Right lobe of liver (tissue), 4 donors: ENCODE measurements around the gene RTL1.

Experiments used
- CTCF ChIP-seq, 4 donors: fragments of 200-600 bp in 3 of 4; fragments of 450-650 bp in 1 of 4; IDR thresholded peaks; one replicate each; pipeline versions ENCODE4 v1.5.1 to v1.8.0; 2016 to 2022; ENCODE audit warnings: antibody characterized with exemption in 4 of 4, mild to moderate bottlenecking in 2 of 4
- POLR2A ChIP-seq: fragments of 450-650 bp; IDR thresholded peaks from one replicate; pipeline ENCODE4 v1.6.1; 2017; ENCODE audit warnings: antibody characterized with exemption, mild to moderate bottlenecking
- donor health status: DM: no; HTN: no; CAD: no.
- donor health status: DM: no; HTN: no; CAD: no.
- donor health status: DM: no; HTN: yes; CAD: no.

- no peak for TF ChIP-seq CTCF (IDR thresholded peaks at IDR 0.05)
- TF ChIP-seq POLR2A: no peak
Measured at GRCh38 chr14:100845341-100845740, 58.2 kb downstream of the RTL1 start.
